Measurements from ENCODE around the gene RIC8B.

Gene RIC8B

DNA sequence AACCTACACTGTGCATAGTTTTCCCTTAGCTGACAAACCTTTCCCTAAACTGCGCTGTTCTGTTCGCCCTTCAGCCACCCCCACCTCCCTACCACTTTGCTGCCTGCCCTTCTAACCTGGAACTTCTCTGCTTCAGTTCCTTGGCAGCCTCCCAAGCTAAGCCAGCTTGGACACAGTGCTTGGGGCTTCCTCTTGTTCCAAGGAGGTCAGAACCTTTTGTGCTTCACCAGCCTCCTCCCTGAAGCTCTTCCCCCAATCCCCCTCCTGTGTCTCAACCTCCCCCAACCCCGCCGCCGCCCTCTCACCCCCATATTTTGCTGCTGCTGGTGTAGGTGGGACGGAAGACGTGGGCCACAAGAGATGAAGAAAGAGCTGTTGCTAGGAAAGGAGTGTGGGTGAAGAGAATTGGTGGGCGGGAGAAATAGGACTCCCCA is 8.1 kb upstream of the RIC8B start:
- TF ChIP-seq CTCF (IDR thresholded peaks at IDR 0.05; ENCODE audit: extremely low read depth, insufficient read depth, missing control alignments), result no peak
- in situ Hi-C loops (cut with MboI; ENCODE audit: low pct_unique_long_range_greater_than_20kb, low sequenced_read_pairs, unreplicated experiment), result no loop called here
- no peak for DNase-seq (ENCODE audit: low spot score)

GRCh38 chr12:106767206-106767605 is 7.3 kb upstream of the RIC8B start:
- no peak for TF ChIP-seq CTCF (IDR thresholded peaks at IDR 0.05; ENCODE audit: extremely low read depth, insufficient read depth, missing control alignments)
- in situ Hi-C loops (cut with MboI; ENCODE audit: low pct_unique_long_range_greater_than_20kb, low sequenced_read_pairs, unreplicated experiment), result no loop called here

GRCh38 chr12:106767954-106768822 is 6.3 kb upstream of the RIC8B start:
- no peak for TF ChIP-seq CTCF (IDR thresholded peaks at IDR 0.05; ENCODE audit: extremely low read depth, insufficient read depth, missing control alignments)
- in situ Hi-C loops (cut with MboI; ENCODE audit: low pct_unique_long_range_greater_than_20kb, low sequenced_read_pairs, unreplicated experiment), result no loop called here
- DNase-seq (ENCODE audit: low spot score), result no peak

More at GRCh38 chr12:106767206-106767605, 7.3 kb upstream of the RIC8B start:
- no peak for DNase-seq (ENCODE audit: low spot score)

DNA sequence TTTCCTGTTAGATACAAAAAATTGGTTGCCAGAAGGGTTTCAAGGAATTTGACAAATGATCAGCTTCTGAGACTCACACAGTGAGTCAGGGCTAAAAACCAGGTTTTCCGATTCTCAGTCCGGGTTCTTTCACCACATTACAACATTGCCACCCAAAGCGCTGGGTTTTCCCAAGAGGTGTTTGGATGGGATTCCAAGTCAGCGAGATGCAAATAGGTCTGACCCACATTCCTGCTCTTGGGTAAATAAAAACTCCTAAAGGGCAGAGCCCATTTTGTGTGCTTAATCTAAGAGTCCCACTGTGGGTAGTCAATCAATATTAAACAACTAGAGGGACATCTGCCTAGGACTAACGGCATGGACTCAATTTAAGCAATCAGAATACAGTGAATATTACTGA is 5.4 kb upstream of the RIC8B start:
- in situ Hi-C loops (cut with MboI; ENCODE audit: low pct_unique_long_range_greater_than_20kb, low sequenced_read_pairs, unreplicated experiment), result no loop called here
- DNase-seq (ENCODE audit: low spot score), result no peak
- no peak for TF ChIP-seq CTCF (IDR thresholded peaks at IDR 0.05; ENCODE audit: extremely low read depth, insufficient read depth, missing control alignments)

DNA sequence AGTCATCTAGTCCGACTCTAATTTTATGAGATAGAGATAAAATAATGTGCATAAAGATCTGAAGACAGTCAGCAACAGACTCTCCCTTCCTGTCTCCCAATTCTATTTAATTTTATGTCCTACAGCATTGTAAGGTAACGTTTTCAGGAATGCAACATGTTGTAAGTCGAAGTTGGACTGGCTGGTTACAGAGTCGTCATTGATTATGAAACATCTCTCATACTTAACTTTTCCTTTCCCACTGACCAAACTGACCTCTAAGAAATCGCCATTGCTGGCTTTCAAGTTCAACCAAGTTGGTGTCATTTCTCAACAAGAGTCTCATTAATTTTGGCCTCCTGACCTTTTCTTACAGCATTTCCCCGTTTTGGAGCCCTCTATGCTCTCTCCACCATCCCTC is 4.9 kb upstream of the RIC8B start:
- TF ChIP-seq CTCF (IDR thresholded peaks at IDR 0.05; ENCODE audit: extremely low read depth, insufficient read depth, missing control alignments), result no peak
- DNase-seq (ENCODE audit: low spot score), result no peak
- in situ Hi-C loops (cut with MboI; ENCODE audit: low pct_unique_long_range_greater_than_20kb, low sequenced_read_pairs, unreplicated experiment), result no loop called here

- DNase-seq (ENCODE audit: low spot score), result no peak
- TF ChIP-seq CTCF (IDR thresholded peaks at IDR 0.05; ENCODE audit: extremely low read depth, insufficient read depth, missing control alignments), result no peak
- in situ Hi-C loops (cut with MboI; ENCODE audit: low pct_unique_long_range_greater_than_20kb, low sequenced_read_pairs, unreplicated experiment), result no loop called here
These were observed 3.1 kb upstream of the RIC8B start for GRCh38 chr12:106771425-106771824.

All from GM13977 (cell line).